Measurements from ENCODE around the gene ENOPH1. TPM values are rescaled to one million over a fixed set of nuclear protein-coding genes. Genes with fewer than 3 reads are reported as not detected.

ENOPH1 gene
- polyA plus RNA-seq, 1 donor from 2014 or later = 159 TPM

- H3K79me2 ChIP-seq (replicated peaks; ENCODE audit: insufficient read depth, low read length) = no peaks in the 10 kb centered on the region
- no peak overlapping the region for H3K9ac ChIP-seq (ENCODE audit: low read length)
- H3F3A ChIP-seq (ENCODE audit: insufficient read depth, low read length, poor library complexity, severe bottlenecking) = no peaks in the 10 kb centered on the region
- H3K9me2 ChIP-seq (ENCODE audit: insufficient read depth, low read length) = no peaks in the 10 kb centered on the region
- no peaks in the 10 kb centered on the region for H3K27me3 ChIP-seq (ENCODE audit: insufficient read depth, low read depth, low read length)
- no peak overlapping the region for H3K4me2 ChIP-seq (ENCODE audit: low read length)
- H3K36me3 ChIP-seq (ENCODE audit: insufficient read depth, low read length) = no peaks in the 10 kb centered on the region
- TF ChIP-seq MXI1 (conservative IDR thresholded peaks at IDR 0.05; ENCODE audit: poor library complexity, severe bottlenecking) (no peak), EZH2 (IDR thresholded peaks at IDR 0.05; ENCODE audit: borderline replicate concordance, insufficient read depth, low read length, poor library complexity, severe bottlenecking) (no peak), SMC3 (conservative IDR thresholded peaks at IDR 0.05; ENCODE audit: poor library complexity) (no peak), TAF1 (IDR thresholded peaks at IDR 0.05; ENCODE audit: low read depth) (no peak), REST (IDR thresholded peaks at IDR 0.05; ENCODE audit: borderline replicate concordance) (no peak), RAD21 (conservative IDR thresholded peaks at IDR 0.05) (no peak)
- no peak overlapping the region for H2AFZ ChIP-seq (ENCODE audit: low read depth, low read length)
- H3K27ac ChIP-seq (ENCODE audit: low read length) = no peak overlapping the region
- H4K20me1 ChIP-seq (ENCODE audit: insufficient read depth) = no peaks in the 10 kb centered on the region
- no peak overlapping the region for H3K4me3 ChIP-seq (ENCODE audit: low read length)
- H3K9me3 ChIP-seq (ENCODE audit: low read length) = no peaks in the 10 kb centered on the region
Measured at GRCh38 chr4:82415922-82416365, 14.4 kb upstream of the ENOPH1 start.

GRCh38 chr4:82419451-82419850 is 10.9 kb upstream of the ENOPH1 start:
- Histone ChIP-seq H3K9ac (ENCODE audit: low read length) (no peak overlapping the region), H2AFZ (ENCODE audit: low read depth, low read length) (no peak overlapping the region), H3K9me2 (ENCODE audit: insufficient read depth, low read length) (no peaks in the 10 kb centered on the region), H3K36me3 (ENCODE audit: insufficient read depth, low read length) (peaks cover 16% of the 10 kb centered on the region), H3K27ac (ENCODE audit: low read length) (no peak overlapping the region), H3K27me3 (ENCODE audit: insufficient read depth, low read depth, low read length) (no peaks in the 10 kb centered on the region), H4K20me1 (ENCODE audit: insufficient read depth) (peaks cover 11% of the 10 kb centered on the region), H3K4me2 (ENCODE audit: low read length) (no peak overlapping the region), H3K9me3 (ENCODE audit: low read length) (no peaks in the 10 kb centered on the region), H3K4me3 (ENCODE audit: low read length) (no peak overlapping the region), H3K79me2 (replicated peaks; ENCODE audit: insufficient read depth, low read length) (peaks cover 9% of the 10 kb centered on the region), H3F3A (ENCODE audit: insufficient read depth, low read length, poor library complexity, severe bottlenecking) (no peaks in the 10 kb centered on the region)
- TF ChIP-seq EP300 (conservative IDR thresholded peaks at IDR 0.05; ENCODE audit: poor library complexity, severe bottlenecking) = no peak
- no peak for TF ChIP-seq RAD21 (conservative IDR thresholded peaks at IDR 0.05)
- TF ChIP-seq EZH2 (IDR thresholded peaks at IDR 0.05; ENCODE audit: borderline replicate concordance, insufficient read depth, low read length, poor library complexity, severe bottlenecking) = no peak
- TF ChIP-seq TAF1 (IDR thresholded peaks at IDR 0.05; ENCODE audit: low read depth) = no peak
- TF ChIP-seq CTCF (IDR thresholded peaks at IDR 0.05; ENCODE audit: poor library complexity, severe bottlenecking) = no peak
- TF ChIP-seq MXI1 (conservative IDR thresholded peaks at IDR 0.05; ENCODE audit: poor library complexity, severe bottlenecking) = no peak
- no peak for TF ChIP-seq REST (IDR thresholded peaks at IDR 0.05; ENCODE audit: borderline replicate concordance)
- no peak for TF ChIP-seq SMC3 (conservative IDR thresholded peaks at IDR 0.05; ENCODE audit: poor library complexity)
- TF ChIP-seq POLR2AphosphoS5 (IDR thresholded peaks at IDR 0.05) = no peak
